ENCODE data around the gene AQP3. TPM values are rescaled to one million over a fixed set of nuclear protein-coding genes. Genes with fewer than 3 reads are reported as not detected.
A peak's percentile ranks its signal among the peaks of the same experiment; 100 is the strongest.

The AQP3 gene
- total RNA-seq, 1 donor = 22.1 TPM

GRCh38 chr9:33453999-33454660 is 6.7 kb upstream of the AQP3 start:
- Histone ChIP-seq H3K27me3 (ENCODE audit: insufficient read depth, low read length) (no peaks in the 10 kb centered on the region), H3K4me3 (ENCODE audit: low read length) (no peak overlapping the region), H3K9me3 (ENCODE audit: low read depth, low read length) (no peaks in the 10 kb centered on the region), H3K4me1 (ENCODE audit: insufficient read depth, low read length) (peaks cover 34% of the 10 kb centered on the region)

GRCh38 chr9:33453286-33453860 is 6.0 kb upstream of the AQP3 start:
- peaks cover 28% of the 10 kb centered on the region for H3K4me1 ChIP-seq (ENCODE audit: insufficient read depth, low read length)

GRCh38 chr9:33452828-33453271 is 5.5 kb upstream of the AQP3 start:
- Histone ChIP-seq H3K4me3 (ENCODE audit: low read length) (no peak overlapping the region), H3K27me3 (ENCODE audit: insufficient read depth, low read length) (peaks cover 1% of the 10 kb centered on the region), H3K9me3 (ENCODE audit: low read depth, low read length) (no peaks in the 10 kb centered on the region), H3K4me1 (ENCODE audit: insufficient read depth, low read length) (peaks cover 30% of the 10 kb centered on the region)

More at GRCh38 chr9:33453286-33453860, 6.0 kb upstream of the AQP3 start:
- H3K27me3 ChIP-seq (ENCODE audit: insufficient read depth, low read length) = no peaks in the 10 kb centered on the region
- H3K9me3 ChIP-seq (ENCODE audit: low read depth, low read length) = no peaks in the 10 kb centered on the region
- no peak overlapping the region for H3K4me3 ChIP-seq (ENCODE audit: low read length)

GRCh38 chr9:33450621-33451146 is 3.3 kb upstream of the AQP3 start:
- H3K4me1 ChIP-seq (ENCODE audit: insufficient read depth, low read length) = peaks cover 44% of the 10 kb centered on the region
- no peak overlapping the region for H3K4me3 ChIP-seq (ENCODE audit: low read length)
- no peaks in the 10 kb centered on the region for H3K9me3 ChIP-seq (ENCODE audit: low read depth, low read length)
- peaks cover 2% of the 10 kb centered on the region for H3K27me3 ChIP-seq (ENCODE audit: insufficient read depth, low read length)

- no peak overlapping the region for H3K4me3 ChIP-seq (ENCODE audit: low read length)
- H3K4me1 ChIP-seq (ENCODE audit: insufficient read depth, low read length) = peaks cover 48% of the 10 kb centered on the region
These were observed 2.3 kb upstream of the AQP3 start for GRCh38 chr9:33449715-33450114.

GRCh38 chr9:33447799-33448553 is 583 bp upstream of the AQP3 start:
- Histone ChIP-seq H3K9me3 (ENCODE audit: low read depth, low read length) (no peaks in the 10 kb centered on the region), H3K4me1 (ENCODE audit: insufficient read depth, low read length) (peaks cover 35% of the 10 kb centered on the region), H3K4me3 (ENCODE audit: low read length) (peak overlapping the region; percentile 45), H3K27me3 (ENCODE audit: insufficient read depth, low read length) (peaks cover 2% of the 10 kb centered on the region)

More at GRCh38 chr9:33449715-33450114, 2.3 kb upstream of the AQP3 start:
- H3K9me3 ChIP-seq (ENCODE audit: low read depth, low read length) = no peaks in the 10 kb centered on the region
- H3K27me3 ChIP-seq (ENCODE audit: insufficient read depth, low read length) = peaks cover 2% of the 10 kb centered on the region

- Histone ChIP-seq H3K4me1 (ENCODE audit: insufficient read depth, low read length) (peaks cover 34% of the 10 kb centered on the region), H3K27me3 (ENCODE audit: insufficient read depth, low read length) (peaks cover 2% of the 10 kb centered on the region), H3K9me3 (ENCODE audit: low read depth, low read length) (no peaks in the 10 kb centered on the region), H3K4me3 (ENCODE audit: low read length) (peak overlapping the region; percentile 45)
These were observed 1.0 kb downstream of the AQP3 start for GRCh38 chr9:33446240-33446945.

- Histone ChIP-seq H3K9me3 (ENCODE audit: low read depth, low read length) (no peaks in the 10 kb centered on the region), H3K4me1 (ENCODE audit: insufficient read depth, low read length) (peaks cover 34% of the 10 kb centered on the region)
These were observed 1.8 kb downstream of the AQP3 start for GRCh38 chr9:33445389-33446239.

GRCh38 chr9:33443464-33444154 is 3.8 kb downstream of the AQP3 start:
- H3K9me3 ChIP-seq (ENCODE audit: low read depth, low read length) = no peaks in the 10 kb centered on the region
- peaks cover 34% of the 10 kb centered on the region for H3K4me1 ChIP-seq (ENCODE audit: insufficient read depth, low read length)
- peaks cover 2% of the 10 kb centered on the region for H3K27me3 ChIP-seq (ENCODE audit: insufficient read depth, low read length)
- no peak overlapping the region for H3K4me3 ChIP-seq (ENCODE audit: low read length)

More at GRCh38 chr9:33445389-33446239, 1.8 kb downstream of the AQP3 start:
- Histone ChIP-seq H3K4me3 (ENCODE audit: low read length) (peak overlapping the region; percentile 45), H3K27me3 (ENCODE audit: insufficient read depth, low read length) (peaks cover 2% of the 10 kb centered on the region)

- Histone ChIP-seq H3K4me1 (ENCODE audit: insufficient read depth, low read length) (peaks cover 30% of the 10 kb centered on the region), H3K4me3 (ENCODE audit: low read length) (no peak overlapping the region), H3K9me3 (ENCODE audit: low read depth, low read length) (no peaks in the 10 kb centered on the region), H3K27me3 (ENCODE audit: insufficient read depth, low read length) (peaks cover 2% of the 10 kb centered on the region)
These were observed 4.3 kb downstream of the AQP3 start for GRCh38 chr9:33443047-33443446.

- Histone ChIP-seq H3K4me1 (ENCODE audit: insufficient read depth, low read length) (peaks cover 23% of the 10 kb centered on the region), H3K4me3 (ENCODE audit: low read length) (no peak overlapping the region), H3K9me3 (ENCODE audit: low read depth, low read length) (no peaks in the 10 kb centered on the region), H3K27me3 (ENCODE audit: insufficient read depth, low read length) (no peaks in the 10 kb centered on the region)
These were observed 5.3 kb downstream of the AQP3 start for GRCh38 chr9:33442125-33442524.

GRCh38 chr9:33440609-33441008 is 6.8 kb downstream of the AQP3 start:
- Histone ChIP-seq H3K9me3 (ENCODE audit: low read depth, low read length) (no peaks in the 10 kb centered on the region), H3K4me1 (ENCODE audit: insufficient read depth, low read length) (peaks cover 9% of the 10 kb centered on the region)

GRCh38 chr9:33440204-33440603 is 7.2 kb downstream of the AQP3 start:
- H3K27me3 ChIP-seq (ENCODE audit: insufficient read depth, low read length) = no peaks in the 10 kb centered on the region
- H3K4me3 ChIP-seq (ENCODE audit: low read length) = no peak overlapping the region
- no peaks in the 10 kb centered on the region for H3K9me3 ChIP-seq (ENCODE audit: low read depth, low read length)
- H3K4me1 ChIP-seq (ENCODE audit: insufficient read depth, low read length) = peaks cover 5% of the 10 kb centered on the region

More at GRCh38 chr9:33440609-33441008, 6.8 kb downstream of the AQP3 start:
- H3K4me3 ChIP-seq (ENCODE audit: low read length) = no peak overlapping the region
- H3K27me3 ChIP-seq (ENCODE audit: insufficient read depth, low read length) = no peaks in the 10 kb centered on the region
